K562 (cell line): ENCODE measurements around the gene ZNF426. TPM values are rescaled to one million over a fixed set of nuclear protein-coding genes. Genes with fewer than 3 reads are reported as not detected.

Experiments
- DEAF1 ChIP-seq: fragments of 450-650 bp; formaldehyde crosslinking; IDR thresholded peaks from 2 replicates; pipeline ENCODE4 v1.4.0; 2020; ENCODE audit warnings: mild to moderate bottlenecking, moderate library complexity
- MIER1 ChIP-seq: fragments of 450-650 bp; IDR thresholded peaks from 2 replicates; pipeline ENCODE4 v1.6.1; 2016; ENCODE audit warnings: antibody characterized with exemption, mild to moderate bottlenecking, low read depth
- PKNOX1 ChIP-seq: fragments of 450-650 bp; IDR thresholded peaks from 2 replicates; pipeline ENCODE4 v1.6.1; 2016
- REST ChIP-seq, 2 experiments: fragments of 450-650 bp; formaldehyde crosslinking in 1 of 2; IDR thresholded peaks; 2 replicates each; pipeline versions ENCODE4 v1.4.0 to v1.6.1; 2014 to 2020; ENCODE audit warnings: mild to moderate bottlenecking in 2 of 2, borderline replicate concordance in 1 of 2, low read depth in 1 of 2
- STAG1 ChIP-seq: sonication (generic); formaldehyde crosslinking; IDR thresholded peaks from 2 replicates; pipeline ENCODE4 v1.5.0; 2020; ENCODE audit warnings: missing genetic modification reagents, borderline replicate concordance
- TAF7 ChIP-seq: fragments of 450-650 bp; IDR thresholded peaks from 2 replicates; pipeline ENCODE4 v1.6.1; 2016; ENCODE audit warnings: missing genetic modification characterization, missing compliant biosample characterization
- ZHX1 ChIP-seq: fragments of 150-350 bp; conservative IDR thresholded peaks from 2 replicates; pipeline ENCODE4 v1.6.1; 2014; ENCODE audit warnings: low read length
- ZNF134 ChIP-seq: fragments of 250-450 bp; sonication (Bioruptor Pico); conservative IDR thresholded peaks from 2 replicates; pipeline ENCODE4 v1.4.0; 2020
- ZNF592 ChIP-seq: fragments of 450-650 bp; IDR thresholded peaks from 2 replicates; pipeline ENCODE4 v1.6.1; 2017; ENCODE audit warnings: antibody characterized with exemption, mild to moderate bottlenecking
- polyA plus RNA-seq, 8 experiments: library from polyadenylated mRNA; depleted of rRNA in 4 of 8; stranded (reverse) in 5 of 8; unstranded in 3 of 8; fragments of >200 nt; fragmentation: Nextera tagmentation in 2 of 8; fragmentation: Illumina TruSeq in 1 of 8; extraction: Ambion mirVana in 2 of 8; extraction: Trizol in 1 of 8; gene quantifications; 2 replicates each; pipeline versions ENCODE4 v1.2.1 to v1.2.3, GENCODE V29; 2011 to 2014; ENCODE audit warnings: inconsistent platforms in 1 of 8, missing spikeins in 1 of 8
- total RNA-seq, 7 experiments: library from RNA; depleted of rRNA in 6 of 7; stranded (reverse); fragments of >200 nt in 6 of 7; fragmentation: Illumina TruSeq in 2 of 7; extraction: Trizol in 2 of 7; gene quantifications; 2 replicates each; pipeline versions ENCODE4 v1.2.1 to v1.2.3, GENCODE V29; 2011 to 2021; ENCODE audit warnings: low replicate concordance in 1 of 7

ZNF426 gene
- total and polyA plus RNA-seq, 9 of the 15 experiments (the other 6 are each of a cell fraction or from before 2014, with no cell fraction given), result 3.2 to 14.3 (median 6.9) TPM

- TF ChIP-seq DEAF1 (CRISPR knock-in tag), result peak; percentile 48; the same call in 1 of the 2 replicates
- no peak for TF ChIP-seq ZNF592
- no peak for TF ChIP-seq MIER1
- TF ChIP-seq ZNF134, result no peak
- no peak for TF ChIP-seq STAG1
- 0 out of 2 replicates have a peak, but pooled peaks have one; percentile 13 for TF ChIP-seq PKNOX1
- no peak for TF ChIP-seq ZHX1
- no peak for TF ChIP-seq TAF7 (tag)
- peak; percentile 53; the same call in 1 of the 2 replicates for TF ChIP-seq REST (IDR thresholded peaks at IDR 0.05; ENCODE audit: borderline replicate concordance)
- TF ChIP-seq REST (CRISPR knock-in tag; IDR thresholded peaks at IDR 0.05; ENCODE audit: low read depth), result no peak
Measured at GRCh38 chr19:9586764-9587163, 48.3 kb upstream of the ZNF426 start (continued).
